Cardiac muscle cell (in vitro differentiated cells and primary cell): Measurements from ENCODE around the gene STOX1. TPM values are rescaled to one million over a fixed set of nuclear protein-coding genes. Genes with fewer than 3 reads are reported as not detected.
A peak's percentile ranks its signal among the peaks of the same experiment; 100 is the strongest.
"Not testable (repeated sequence)": the region's sequence is repeated elsewhere in the genome, so short reads cannot be mapped to it uniquely, and the experiment has no call there.

Source experiments
- DNase-seq, 2 donors: peaks; one replicate each; pipeline versions ENCODE4 v3.0.0 to v3.0.0-alpha.2; 2010 to 2017; ENCODE audit warnings: low read depth in 1 of 2, low spot score in 1 of 2
- H3K27ac ChIP-seq: fragments of 200-600 bp; sonication (generic); 2 replicates; pipeline ENCODE4 v1.5.1; 2016
- H3K27me3 ChIP-seq: fragments of 200-600 bp; sonication (generic); 2 replicates; pipeline ENCODE4 v1.6.0; 2016; ENCODE audit warnings: control low read depth
- H3K36me3 ChIP-seq: fragments of 200-600 bp; sonication (generic); 2 replicates; pipeline ENCODE4 v1.5.1; 2016; ENCODE audit warnings: control low read depth
- H3K4me1 ChIP-seq: fragments of 200-600 bp; sonication (generic); 2 replicates; pipeline ENCODE4 v1.8.1; 2017; ENCODE audit warnings: low read depth, mild to moderate bottlenecking, mixed run types
- H3K4me3 ChIP-seq: fragments of 200-600 bp; sonication (generic); 2 replicates; pipeline ENCODE4 v1.5.1; 2016; ENCODE audit warnings: mild to moderate bottlenecking
- H3K9me3 ChIP-seq: fragments of 200-600 bp; sonication (generic); 2 replicates; pipeline ENCODE4 v1.5.1; 2017; ENCODE audit warnings: low read depth, mild to moderate bottlenecking, control low read depth
- polyA plus RNA-seq: library from polyadenylated mRNA; unstranded; fragments of >200 nt; fragmentation: Nextera tagmentation; extraction: Ambion mirVana; gene quantifications from 2 replicates; pipeline ENCODE4 v1.2.1, GENCODE V29; 2016
- total RNA-seq: library from RNA; depleted of rRNA; stranded (reverse); fragments of >200 nt; gene quantifications from 2 replicates; pipeline ENCODE4 v1.2.3, GENCODE V29; 2016
- TF ChIP-seq, protein P1 (sequence below): IDR thresholded peaks from 2 replicates; pipeline ENCODE4 v1.5.1; 2012; ENCODE audit warnings: low read depth, mild to moderate bottlenecking, low read length

STOX1 gene
- total and polyA plus RNA-seq, 2 experiments from 2014 or later, result 6.0 to 6.7 TPM

DNA sequence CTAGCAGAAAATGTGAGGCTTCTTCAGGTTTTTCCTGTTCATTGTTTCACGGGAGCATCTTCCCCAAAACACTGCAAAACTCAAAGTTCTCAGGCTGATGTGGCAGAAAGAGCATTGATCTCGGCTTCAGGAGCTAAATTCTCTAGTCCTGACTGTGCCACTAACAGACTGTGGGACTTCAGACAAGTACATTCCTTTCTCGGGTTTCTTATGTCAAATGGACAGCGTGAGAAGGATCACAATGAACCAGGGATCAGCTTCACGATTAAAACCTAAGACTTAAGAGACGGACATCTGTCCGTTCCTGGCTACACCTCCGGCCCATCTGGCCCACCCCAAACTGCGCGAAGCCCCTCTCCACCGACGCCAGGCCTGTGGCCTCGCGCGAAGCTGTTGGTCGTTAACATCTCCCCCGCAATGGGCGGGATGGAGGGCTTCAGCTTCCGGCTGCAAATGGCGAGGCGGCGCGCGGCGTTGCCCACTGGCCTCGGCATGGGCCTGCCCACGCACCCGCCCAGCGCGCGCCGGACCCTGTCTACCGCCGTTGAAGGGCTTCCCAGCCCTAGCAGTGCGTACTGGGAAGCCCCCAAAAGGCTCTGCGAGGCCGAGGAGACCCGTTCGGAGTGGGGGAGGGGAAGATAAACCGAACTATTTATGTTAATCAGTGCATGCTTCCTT is 73.2 kb downstream of the STOX1 start:
- TF ChIP-seq, protein P1, sequence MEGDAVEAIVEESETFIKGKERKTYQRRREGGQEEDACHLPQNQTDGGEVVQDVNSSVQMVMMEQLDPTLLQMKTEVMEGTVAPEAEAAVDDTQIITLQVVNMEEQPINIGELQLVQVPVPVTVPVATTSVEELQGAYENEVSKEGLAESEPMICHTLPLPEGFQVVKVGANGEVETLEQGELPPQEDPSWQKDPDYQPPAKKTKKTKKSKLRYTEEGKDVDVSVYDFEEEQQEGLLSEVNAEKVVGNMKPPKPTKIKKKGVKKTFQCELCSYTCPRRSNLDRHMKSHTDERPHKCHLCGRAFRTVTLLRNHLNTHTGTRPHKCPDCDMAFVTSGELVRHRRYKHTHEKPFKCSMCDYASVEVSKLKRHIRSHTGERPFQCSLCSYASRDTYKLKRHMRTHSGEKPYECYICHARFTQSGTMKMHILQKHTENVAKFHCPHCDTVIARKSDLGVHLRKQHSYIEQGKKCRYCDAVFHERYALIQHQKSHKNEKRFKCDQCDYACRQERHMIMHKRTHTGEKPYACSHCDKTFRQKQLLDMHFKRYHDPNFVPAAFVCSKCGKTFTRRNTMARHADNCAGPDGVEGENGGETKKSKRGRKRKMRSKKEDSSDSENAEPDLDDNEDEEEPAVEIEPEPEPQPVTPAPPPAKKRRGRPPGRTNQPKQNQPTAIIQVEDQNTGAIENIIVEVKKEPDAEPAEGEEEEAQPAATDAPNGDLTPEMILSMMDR, result no peak

DNA sequence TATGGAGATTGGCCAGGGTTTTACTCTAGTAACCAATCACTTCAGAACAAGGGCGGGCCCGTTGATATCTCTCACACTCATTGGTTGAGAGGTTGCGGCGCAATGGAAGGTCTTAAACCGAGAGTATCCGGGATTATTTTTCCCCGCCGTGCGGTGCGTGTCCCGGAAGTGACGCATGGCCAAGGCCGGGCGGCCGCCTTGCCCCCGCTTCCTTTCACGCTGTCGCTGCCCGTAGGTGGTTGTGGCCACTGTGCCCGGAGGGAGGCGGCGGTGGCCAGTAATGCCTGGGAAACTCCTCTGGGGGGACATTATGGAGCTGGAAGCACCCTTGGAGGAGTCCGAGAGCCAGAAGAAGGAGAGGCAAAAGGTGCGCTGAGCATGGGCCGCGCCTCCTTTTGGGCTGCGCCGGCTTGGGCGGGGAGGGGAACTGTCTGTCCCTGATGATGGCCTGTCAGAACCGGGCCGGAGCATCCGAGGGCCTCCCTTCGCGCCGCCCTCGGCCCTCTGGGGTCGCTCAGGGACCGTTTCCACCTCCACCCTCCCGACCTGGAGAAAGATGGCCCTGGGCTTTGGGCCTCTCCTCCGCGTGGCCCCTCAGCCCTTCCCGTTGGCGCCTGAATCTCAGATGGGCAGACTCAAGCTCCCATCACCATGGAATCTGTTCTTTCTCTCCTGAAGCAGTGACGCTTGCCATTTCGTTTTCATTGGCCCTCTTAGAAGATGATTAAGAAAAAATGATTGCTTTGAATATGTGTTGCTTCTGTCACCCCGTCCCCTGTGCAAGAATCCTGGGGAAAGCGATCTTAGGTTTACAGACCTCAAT is 74.0 kb downstream of the STOX1 start, which contains the start of gene DDX50:
DDX50 (plus strand) TSS at position 211 of the 823 bp plus-strand sequence; CDS start at position 281, 70 bp downstream.
- Histone ChIP-seq H3K27ac (peak within 1 kb of the TSS; percentile 98), H3K4me1 (peaks cover 12% of the 10 kb centered on the region), H3K4me3 (peak within 1 kb of the TSS; percentile 67), H3K36me3 (no peaks in the 10 kb centered on the region), H3K9me3 (no peaks in the 10 kb centered on the region), H3K27me3 (no peaks in the 10 kb centered on the region)
- DNase-seq, result peak; percentile 99 to 100
- TF ChIP-seq, protein P1, result no peak

More for the DNA sequence above, 73.2 kb downstream of the STOX1 start:
- no peak for DNase-seq
- no peaks in the 10 kb centered on the region for H3K27me3 ChIP-seq
- no peaks in the 10 kb centered on the region for H3K36me3 ChIP-seq
- no peaks in the 10 kb centered on the region for H3K9me3 ChIP-seq
- H3K4me1 ChIP-seq, result peaks cover 12% of the 10 kb centered on the region
- peak overlapping the region; percentile 98 for H3K27ac ChIP-seq
- H3K4me3 ChIP-seq, result peak overlapping the region; percentile 67

DNA sequence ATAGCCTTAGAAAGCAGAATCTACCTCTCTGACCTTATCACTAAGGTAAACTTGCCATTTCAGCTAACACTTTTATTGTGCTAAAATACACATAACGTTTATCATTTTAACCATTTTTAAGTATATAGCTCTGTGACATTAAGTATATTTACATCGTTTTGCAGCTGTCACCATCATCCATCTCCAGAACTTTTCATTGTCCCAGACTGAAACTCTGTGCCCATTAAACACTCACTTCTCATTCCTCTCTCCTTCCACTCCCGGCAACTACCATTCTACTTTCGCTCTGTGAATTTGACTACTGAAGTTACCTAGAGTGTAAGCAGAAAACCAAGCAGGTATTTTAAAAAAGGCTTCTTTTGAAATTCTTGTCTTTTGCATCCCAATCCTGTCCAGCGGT is 75.1 kb downstream of the STOX1 start:
- DNase-seq, result no peak
- Histone ChIP-seq H3K27ac (peak overlapping the region; percentile 44), H3K4me1 (peaks cover 12% of the 10 kb centered on the region), H3K4me3 (peak overlapping the region; percentile 67), H3K36me3 (peaks cover 5% of the 10 kb centered on the region), H3K9me3 (no peaks in the 10 kb centered on the region), H3K27me3 (no peaks in the 10 kb centered on the region)
- TF ChIP-seq, protein P1, result no peak

DNA sequence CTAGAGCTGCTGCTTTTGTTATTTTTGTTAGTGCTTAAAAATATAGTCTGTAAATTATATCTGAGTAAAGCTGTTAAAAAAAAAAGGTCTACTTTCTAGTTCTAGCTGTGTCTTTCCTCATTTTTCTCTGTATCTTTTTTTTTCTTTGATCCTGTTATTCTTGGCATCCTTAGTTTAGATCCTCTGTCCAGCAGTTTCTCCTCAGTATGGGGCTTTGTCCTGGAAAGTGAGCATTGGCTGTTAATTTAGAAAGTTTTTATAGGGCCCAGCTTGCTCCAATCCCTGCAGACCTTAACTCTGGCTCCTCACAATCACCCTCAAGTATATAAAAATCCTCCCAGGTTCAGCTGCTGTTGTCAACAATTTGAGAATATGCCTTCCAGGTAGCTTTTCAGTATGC is 97.3 kb downstream of the STOX1 start:
- Histone ChIP-seq H3K9me3 (no peaks in the 10 kb centered on the region), H3K36me3 (peaks cover 14% of the 10 kb centered on the region), H3K27me3 (no peaks in the 10 kb centered on the region), H3K4me3 (no peak overlapping the region), H3K27ac (no peak overlapping the region), H3K4me1 (no peaks in the 10 kb centered on the region)
- TF ChIP-seq, protein P1, result no peak
- DNase-seq, result peak in 1 of 2 donors; percentile 6

DNA sequence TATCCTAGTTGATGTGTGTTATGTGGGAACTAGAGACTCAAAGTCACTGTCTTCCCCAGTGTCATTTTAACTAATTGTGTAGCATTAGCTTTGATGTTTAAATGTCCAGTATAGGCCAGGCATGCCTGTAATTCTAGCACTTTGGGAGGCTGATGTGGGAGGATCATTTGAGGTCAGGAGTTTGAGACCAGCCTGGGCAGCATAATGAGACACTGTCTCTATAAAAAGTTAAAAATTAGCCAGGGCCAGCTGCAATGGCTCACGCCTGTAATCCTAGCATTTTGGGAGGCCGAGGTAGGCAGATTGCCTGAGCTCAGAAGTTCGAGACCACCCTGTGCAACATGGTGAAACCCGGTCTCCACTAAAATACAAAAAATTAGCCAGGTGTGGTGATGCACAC is 98.2 kb downstream of the STOX1 start:
- Histone ChIP-seq H3K36me3 (peaks cover 9% of the 10 kb centered on the region), H3K27ac (no peak overlapping the region)

DNA sequence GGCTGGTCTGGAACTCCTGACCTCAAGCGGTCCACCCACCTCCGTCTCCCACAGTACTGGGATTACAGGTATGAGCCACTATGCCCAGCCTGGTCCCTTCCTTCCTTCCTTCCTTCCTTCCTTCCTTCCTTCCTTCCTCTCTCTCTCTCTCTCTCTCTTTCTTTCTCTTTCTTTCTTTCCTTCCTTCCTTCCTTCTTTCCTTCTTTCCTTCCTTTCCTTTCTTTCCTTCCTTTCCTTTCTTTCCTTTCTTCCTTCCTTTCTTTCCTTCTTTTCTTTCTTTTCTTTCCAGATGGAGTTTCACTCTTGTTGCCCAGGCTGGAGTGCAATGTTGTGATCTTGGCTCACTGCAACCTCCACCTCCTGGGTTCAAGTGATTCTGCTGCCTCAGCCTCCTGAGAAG is 101.8 kb downstream of the STOX1 start:
- H3K36me3 ChIP-seq, result peaks cover 19% of the 10 kb centered on the region
- not testable (repeated sequence) for H3K27me3 ChIP-seq, H3K4me1 ChIP-seq, H3K27ac ChIP-seq, H3K4me3 ChIP-seq, DNase-seq, H3K9me3 ChIP-seq

More for the DNA sequence above, 98.2 kb downstream of the STOX1 start:
- DNase-seq, result no peak
- TF ChIP-seq, protein P1, result no peak
- no peaks in the 10 kb centered on the region for H3K27me3 ChIP-seq
- H3K9me3 ChIP-seq, result no peaks in the 10 kb centered on the region
- no peak overlapping the region for H3K4me3 ChIP-seq
- H3K4me1 ChIP-seq, result no peaks in the 10 kb centered on the region

DNA sequence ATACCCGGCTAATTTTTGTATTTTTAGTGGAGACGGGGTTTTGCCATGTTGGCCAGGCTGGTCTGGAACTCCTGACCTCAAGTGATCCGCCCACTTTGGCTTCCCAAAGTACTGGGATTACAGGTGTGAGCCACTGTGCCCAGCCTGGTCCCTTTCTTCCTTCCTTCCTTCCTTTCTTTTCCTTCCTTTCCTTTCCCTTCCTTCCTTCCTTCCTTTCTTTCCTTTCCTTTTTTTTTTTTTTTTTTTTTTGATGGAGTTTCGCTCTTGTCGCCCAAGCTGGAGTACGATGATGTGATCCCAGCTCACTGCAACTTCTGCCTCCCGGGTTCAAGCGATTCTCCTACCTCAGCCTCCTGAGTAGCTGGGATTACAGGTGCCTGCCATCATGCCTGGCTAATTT is 102.6 kb downstream of the STOX1 start:
- H3K36me3 ChIP-seq, result peaks cover 26% of the 10 kb centered on the region
- H3K4me3 ChIP-seq, H3K9me3 ChIP-seq, H3K27me3 ChIP-seq, DNase-seq, H3K4me1 ChIP-seq, H3K27ac ChIP-seq: not testable (repeated sequence)

DNA sequence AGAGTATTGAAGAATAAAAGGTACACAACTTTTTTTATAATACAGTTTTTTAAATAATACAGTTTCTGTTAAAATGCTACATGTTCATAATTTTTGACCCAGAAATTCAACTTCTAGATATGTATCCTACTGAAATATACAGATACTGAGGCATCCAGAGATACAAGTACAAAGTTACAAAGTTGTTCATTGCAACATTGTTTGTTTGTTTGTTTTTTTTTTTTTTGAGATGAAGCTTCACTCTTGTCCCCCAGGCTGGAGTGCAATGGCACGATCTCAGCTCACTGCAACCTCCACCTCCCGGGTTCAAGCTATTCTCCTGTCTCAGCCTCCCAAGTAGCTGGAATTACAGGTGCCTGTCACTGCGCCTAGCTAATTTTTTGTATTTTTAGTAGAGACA is 105.5 kb downstream of the STOX1 start:
- H3K4me1 ChIP-seq, H3K4me3 ChIP-seq, H3K9me3 ChIP-seq, DNase-seq, H3K27me3 ChIP-seq, H3K27ac ChIP-seq: not testable (repeated sequence)
- H3K36me3 ChIP-seq, result peaks cover 40% of the 10 kb centered on the region
